ENCODE results near the gene PLCH1. TPM values are rescaled to one million over a fixed set of nuclear protein-coding genes. Genes with fewer than 3 reads are reported as not detected.

PLCH1 gene
- polyA plus RNA-seq, 1 donor (not counting 4 experiments of a cell fraction or from before 2014, with no cell fraction given) = 0.05 TPM

DNA sequence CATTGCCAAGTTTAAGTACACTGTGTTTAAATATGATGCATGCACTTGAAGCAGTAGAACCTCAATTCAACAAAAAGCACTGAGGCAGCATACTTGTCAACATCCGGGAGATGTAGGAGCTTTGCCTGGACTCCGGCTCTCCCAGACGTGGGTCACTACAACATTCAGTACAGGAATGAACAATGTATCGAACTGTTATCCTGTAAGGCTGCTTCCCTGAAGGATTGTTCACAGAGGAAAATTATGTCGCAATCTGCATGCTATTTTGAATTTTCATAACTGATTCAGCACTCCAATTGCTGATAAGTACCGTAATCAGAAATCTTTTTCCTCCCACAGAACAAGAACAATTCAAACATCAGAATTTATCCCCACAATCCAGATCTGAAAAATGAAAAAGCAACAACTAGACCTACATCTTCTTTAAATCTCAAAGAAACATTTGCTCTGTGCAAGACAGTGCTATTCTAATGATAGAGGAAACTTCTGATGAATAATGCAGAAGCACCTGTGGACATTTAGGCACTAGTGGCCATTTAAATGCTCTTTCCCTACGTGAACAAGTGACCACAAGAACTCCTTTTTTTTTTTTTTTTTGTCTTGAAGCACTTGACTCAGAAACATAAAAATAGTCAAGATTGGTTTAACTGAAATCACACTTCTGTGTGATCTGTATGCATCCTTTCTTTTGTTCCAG, 113.4 kb downstream of the PLCH1 start:
- FAIRE-seq = no peak
- H3K27ac ChIP-seq (ENCODE audit: control insufficient read depth, insufficient read depth, low read length) = no peak overlapping the region
- dilution Hi-C loops (cut with MboI; ENCODE audit: extremely low pct_ligation_motif_present, low sequenced_read_pairs) = no loop called here
- no peaks in the 10 kb centered on the region for H3K9me3 ChIP-seq (ENCODE audit: control insufficient read depth, low read depth, low read length)
- no peaks in the 10 kb centered on the region for H3K9me1 ChIP-seq (ENCODE audit: control insufficient read depth, extremely low read depth, insufficient read depth, low read length)
- no peak for DNase-seq (ENCODE audit: low read depth, low spot score)
- TF ChIP-seq, protein P1, sequence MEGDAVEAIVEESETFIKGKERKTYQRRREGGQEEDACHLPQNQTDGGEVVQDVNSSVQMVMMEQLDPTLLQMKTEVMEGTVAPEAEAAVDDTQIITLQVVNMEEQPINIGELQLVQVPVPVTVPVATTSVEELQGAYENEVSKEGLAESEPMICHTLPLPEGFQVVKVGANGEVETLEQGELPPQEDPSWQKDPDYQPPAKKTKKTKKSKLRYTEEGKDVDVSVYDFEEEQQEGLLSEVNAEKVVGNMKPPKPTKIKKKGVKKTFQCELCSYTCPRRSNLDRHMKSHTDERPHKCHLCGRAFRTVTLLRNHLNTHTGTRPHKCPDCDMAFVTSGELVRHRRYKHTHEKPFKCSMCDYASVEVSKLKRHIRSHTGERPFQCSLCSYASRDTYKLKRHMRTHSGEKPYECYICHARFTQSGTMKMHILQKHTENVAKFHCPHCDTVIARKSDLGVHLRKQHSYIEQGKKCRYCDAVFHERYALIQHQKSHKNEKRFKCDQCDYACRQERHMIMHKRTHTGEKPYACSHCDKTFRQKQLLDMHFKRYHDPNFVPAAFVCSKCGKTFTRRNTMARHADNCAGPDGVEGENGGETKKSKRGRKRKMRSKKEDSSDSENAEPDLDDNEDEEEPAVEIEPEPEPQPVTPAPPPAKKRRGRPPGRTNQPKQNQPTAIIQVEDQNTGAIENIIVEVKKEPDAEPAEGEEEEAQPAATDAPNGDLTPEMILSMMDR (optimal IDR thresholded peaks at IDR 0.05 in 1 of 3, IDR thresholded peaks at IDR 0.05 in 1 of 3, conservative IDR thresholded peaks at IDR 0.05 in 1 of 3; ENCODE audit: extremely low read depth in 1 of 3, insufficient read depth in 2 of 3, low read length in 3 of 3) = no peak
- no peak for TF ChIP-seq EZH2 (IDR thresholded peaks at IDR 0.05; ENCODE audit: low read length)
- no peak overlapping the region for H3K9ac ChIP-seq (ENCODE audit: control insufficient read depth, extremely low read depth, insufficient read depth, low read length)
- H3K4me1 ChIP-seq (ENCODE audit: control insufficient read depth, extremely low read depth, insufficient read depth, low read length) = no peaks in the 10 kb centered on the region
- no peaks in the 10 kb centered on the region for H3K79me2 ChIP-seq (ENCODE audit: control insufficient read depth, insufficient read depth, low read length)
- no peak overlapping the region for H2AFZ ChIP-seq (ENCODE audit: control insufficient read depth, low read length)
- no peaks in the 10 kb centered on the region for H4K20me1 ChIP-seq (ENCODE audit: control insufficient read depth, extremely low read depth, insufficient read depth, low read length)
- no peaks in the 10 kb centered on the region for H3K36me3 ChIP-seq (ENCODE audit: control insufficient read depth in 2 of 2, extremely low read depth in 1 of 2, insufficient read depth in 2 of 2, low read length in 2 of 2)
- no peaks in the 10 kb centered on the region for H3K27me3 ChIP-seq (ENCODE audit: control insufficient read depth, extremely low read depth, insufficient read depth, low read length)
- no peak overlapping the region for H3K4me3 ChIP-seq (ENCODE audit: control insufficient read depth in 2 of 3, extremely low read depth in 1 of 3, insufficient read depth in 2 of 3, low read depth in 1 of 3, low read length in 3 of 3)
- no peak overlapping the region for H3K4me2 ChIP-seq (ENCODE audit: control insufficient read depth, extremely low read depth, insufficient read depth, low read depth, low read length)

DNA sequence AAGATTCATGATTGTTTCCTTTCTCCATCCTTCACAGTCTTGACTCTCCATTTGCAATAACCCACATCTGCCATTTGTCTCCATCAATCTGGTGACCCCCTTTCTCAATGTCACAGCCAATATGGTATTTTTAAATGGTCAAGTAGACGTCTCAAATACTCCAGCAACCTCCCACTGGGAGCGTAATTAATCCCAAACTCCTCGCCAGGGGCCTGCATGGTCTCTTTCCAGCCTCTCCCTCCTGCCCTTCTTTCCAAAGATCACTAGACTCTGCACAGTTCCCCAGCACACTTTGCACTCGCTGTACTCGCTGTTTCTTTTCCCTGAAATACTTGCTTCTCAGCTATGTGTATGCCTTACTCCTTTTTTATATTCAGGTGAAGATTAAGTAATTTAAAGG, 115.3 kb downstream of the PLCH1 start:
- no peak for TF ChIP-seq EZH2 (IDR thresholded peaks at IDR 0.05; ENCODE audit: low read length)
- TF ChIP-seq, protein P1 (optimal IDR thresholded peaks at IDR 0.05 in 1 of 3, IDR thresholded peaks at IDR 0.05 in 1 of 3, conservative IDR thresholded peaks at IDR 0.05 in 1 of 3; ENCODE audit: extremely low read depth in 1 of 3, insufficient read depth in 2 of 3, low read length in 3 of 3) = no peak
- H3K4me3 ChIP-seq (ENCODE audit: control insufficient read depth in 2 of 3, extremely low read depth in 1 of 3, insufficient read depth in 2 of 3, low read depth in 1 of 3, low read length in 3 of 3) = no peak overlapping the region
- H3K27me3 ChIP-seq (ENCODE audit: control insufficient read depth, extremely low read depth, insufficient read depth, low read length) = no peaks in the 10 kb centered on the region
- FAIRE-seq = no peak
- H3K36me3 ChIP-seq (ENCODE audit: control insufficient read depth in 2 of 2, extremely low read depth in 1 of 2, insufficient read depth in 2 of 2, low read length in 2 of 2) = no peaks in the 10 kb centered on the region
- H3K4me1 ChIP-seq (ENCODE audit: control insufficient read depth, extremely low read depth, insufficient read depth, low read length) = no peaks in the 10 kb centered on the region
- no peak overlapping the region for H2AFZ ChIP-seq (ENCODE audit: control insufficient read depth, low read length)
- DNase-seq (ENCODE audit: low read depth, low spot score) = no peak
- no peaks in the 10 kb centered on the region for H3K79me2 ChIP-seq (ENCODE audit: control insufficient read depth, insufficient read depth, low read length)
- no peaks in the 10 kb centered on the region for H4K20me1 ChIP-seq (ENCODE audit: control insufficient read depth, extremely low read depth, insufficient read depth, low read length)
- H3K9me1 ChIP-seq (ENCODE audit: control insufficient read depth, extremely low read depth, insufficient read depth, low read length) = no peaks in the 10 kb centered on the region
- no peaks in the 10 kb centered on the region for H3K9me3 ChIP-seq (ENCODE audit: control insufficient read depth, low read depth, low read length)
- dilution Hi-C loops (cut with MboI; ENCODE audit: extremely low pct_ligation_motif_present, low sequenced_read_pairs) = no loop called here
- H3K27ac ChIP-seq (ENCODE audit: control insufficient read depth, insufficient read depth, low read length) = no peak overlapping the region
- H3K9ac ChIP-seq (ENCODE audit: control insufficient read depth, extremely low read depth, insufficient read depth, low read length) = no peak overlapping the region
- H3K4me2 ChIP-seq (ENCODE audit: control insufficient read depth, extremely low read depth, insufficient read depth, low read depth, low read length) = no peak overlapping the region
